Stromal cell of bone marrow (primary cell): ENCODE results near the gene GPR160.
"Not testable (repeated sequence)": the region's sequence is repeated elsewhere in the genome, so short reads cannot be mapped to it uniquely, and the experiment has no call there.

Source experiments
- DNase-seq: peaks from one replicate; pipeline ENCODE4 v3.0.0-alpha.2; 2012; ENCODE audit warnings: low read depth

Gene GPR160

DNA sequence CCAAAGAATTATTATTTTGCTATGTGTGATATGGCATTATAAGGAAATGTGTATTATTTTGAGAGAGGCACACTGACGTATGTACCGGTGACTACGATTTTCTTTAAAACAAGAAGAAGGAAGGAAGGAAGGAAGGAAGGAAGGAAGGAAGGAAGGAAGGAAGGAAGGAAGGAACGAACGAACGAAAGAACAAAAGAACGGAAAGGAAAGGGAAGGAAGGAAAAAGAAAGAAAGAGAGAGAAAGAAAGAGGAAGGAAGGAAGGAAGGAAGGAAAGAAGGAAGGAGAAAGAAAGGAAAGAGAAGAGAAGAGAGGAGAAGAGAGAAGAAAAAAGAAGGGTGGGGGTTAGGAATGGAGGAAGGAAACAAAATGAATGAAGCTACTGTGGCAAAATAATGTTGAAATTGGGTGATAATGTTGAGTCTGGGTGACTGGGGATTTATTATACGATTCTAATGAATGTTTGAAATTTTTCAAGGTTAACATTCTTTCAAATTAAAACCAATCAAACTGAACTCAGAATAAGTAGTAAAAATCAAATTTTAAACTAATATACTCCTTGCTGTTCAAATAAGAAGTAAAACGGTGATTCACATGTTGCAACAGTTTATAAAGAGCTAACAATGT, 73.5 kb downstream of the GPR160 start:
- DNase-seq: no peak

DNA sequence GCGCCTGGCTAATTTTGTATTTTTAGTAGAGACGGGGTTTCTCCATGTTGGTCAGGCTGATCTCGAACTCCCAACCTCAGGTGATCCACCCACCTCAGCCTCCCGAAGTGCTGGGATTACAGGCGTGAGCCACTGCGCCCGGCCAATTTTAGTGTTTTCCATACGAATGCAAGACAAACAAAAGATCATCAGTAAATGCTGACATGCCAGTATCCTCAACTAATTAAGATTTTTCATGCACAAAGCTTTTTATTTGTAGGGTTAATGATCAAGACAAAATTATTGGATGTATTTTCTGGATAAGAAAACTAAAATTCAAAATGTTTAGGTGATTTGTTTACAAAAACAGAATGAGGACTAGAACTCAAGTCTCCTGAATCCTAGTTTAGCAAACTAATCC, 76.4 kb downstream of the GPR160 start:
- not testable (repeated sequence) for DNase-seq

DNA sequence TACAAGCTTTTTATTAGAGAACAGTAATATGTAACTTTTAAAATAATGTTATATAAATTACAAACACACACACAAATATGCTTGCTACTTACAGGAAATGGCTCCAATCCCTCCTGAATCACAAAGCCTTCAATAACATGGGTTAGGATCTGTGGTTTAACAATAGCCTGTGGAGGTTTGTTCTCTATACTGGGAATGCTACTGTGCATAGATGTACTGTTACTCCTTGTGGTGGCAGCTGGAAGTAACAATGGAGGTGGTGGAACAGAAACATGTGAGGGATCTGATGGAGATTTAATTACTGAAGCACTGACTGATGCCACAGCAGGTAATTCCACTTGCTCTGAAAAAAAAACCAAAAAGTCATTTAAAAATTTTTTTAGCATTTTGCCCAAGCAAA, 79.3 kb downstream of the GPR160 start:
- DNase-seq: no peak

DNA sequence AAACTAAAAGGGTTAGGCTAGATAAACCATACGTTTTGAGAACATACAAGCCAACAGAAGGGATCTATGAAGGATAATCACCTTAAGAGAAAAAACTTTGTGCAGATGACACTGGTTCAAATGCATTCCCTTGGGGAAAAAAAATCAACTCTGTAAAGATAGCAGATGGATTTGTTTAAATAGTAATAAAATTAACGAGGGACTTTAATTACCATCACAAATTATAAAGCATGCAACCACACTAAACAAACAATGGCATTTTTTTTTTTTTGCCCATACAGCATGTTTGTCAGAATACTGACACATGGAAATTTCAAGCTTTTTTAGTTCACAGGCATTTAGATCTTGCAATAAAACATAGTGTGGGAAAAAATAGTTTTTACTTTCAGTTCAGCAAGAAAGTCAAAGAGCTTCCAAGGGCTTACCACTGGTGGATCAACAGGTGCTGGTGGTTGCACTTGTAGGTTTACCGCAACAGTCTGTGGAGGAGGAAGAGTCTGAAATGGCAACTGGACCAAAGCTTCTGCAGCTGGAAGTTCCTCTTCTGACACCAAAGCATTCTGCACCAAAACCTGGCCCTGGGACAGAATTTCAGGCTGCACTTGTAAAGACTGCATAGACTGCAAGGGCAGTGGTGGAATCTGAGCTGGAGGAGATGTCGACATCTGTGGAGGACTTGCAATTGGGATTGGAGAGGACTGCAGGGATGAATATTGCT, 90.6 kb downstream of the GPR160 start:
- DNase-seq: no peak

DNA sequence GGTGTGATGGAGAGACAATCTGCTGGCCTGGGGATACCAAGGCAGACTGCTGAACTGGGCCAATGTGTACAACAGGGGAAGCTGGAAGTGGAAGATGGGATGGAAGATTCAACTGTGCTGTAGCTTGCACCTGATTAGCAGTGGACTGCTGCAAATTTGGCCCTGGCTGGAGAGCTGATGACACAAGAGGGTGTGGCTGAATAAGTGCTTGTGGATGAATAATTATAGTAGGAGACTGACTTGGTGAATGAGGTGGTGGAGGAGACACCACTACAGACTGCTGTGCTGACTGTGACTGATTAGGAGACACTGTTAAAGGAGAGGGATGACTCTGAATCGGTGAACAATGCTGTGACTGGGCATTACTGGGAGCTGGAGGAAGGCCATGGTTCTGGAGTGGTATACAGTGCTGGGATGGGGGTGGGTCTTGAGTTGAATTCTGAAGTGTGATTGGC, 91.2 kb downstream of the GPR160 start:
- peak; percentile 15 for DNase-seq

DNA sequence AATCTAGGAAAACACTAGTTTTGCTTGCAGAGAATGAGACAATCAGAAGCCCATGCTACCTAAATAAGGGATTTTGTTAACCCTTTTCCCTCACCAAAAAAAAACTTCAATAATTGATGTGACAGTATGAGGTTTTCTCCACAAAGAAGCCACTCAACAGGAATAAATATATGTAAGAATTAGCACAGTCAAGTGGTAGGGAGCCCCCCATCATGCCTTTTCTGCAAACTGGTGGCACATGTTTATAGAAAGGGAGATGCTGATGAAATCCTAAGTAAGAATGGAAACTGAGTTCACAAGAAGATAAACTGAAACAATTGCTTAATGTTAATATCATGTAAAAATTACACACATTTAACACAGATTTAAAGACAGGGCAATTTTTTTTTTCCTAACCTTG, 92.7 kb downstream of the GPR160 start:
- DNase-seq: no peak

DNA sequence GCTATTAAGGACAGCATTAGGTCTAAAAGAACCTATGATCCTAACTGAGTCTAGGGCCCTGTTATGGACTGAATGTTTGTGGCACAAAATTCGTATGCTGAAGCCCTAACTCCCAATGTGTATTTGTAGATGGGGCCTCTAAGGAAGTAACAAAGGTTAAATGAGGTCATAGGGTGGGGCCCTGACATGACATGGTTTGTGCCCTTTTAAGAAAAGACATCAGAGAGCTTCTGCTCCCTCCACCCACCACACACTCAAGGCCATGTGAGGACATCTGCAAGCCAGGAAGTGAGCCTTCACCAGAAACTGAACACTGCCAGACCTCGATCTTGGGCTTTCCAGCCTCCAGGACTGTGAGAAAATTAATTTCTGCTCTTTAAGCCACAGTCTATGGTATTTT, 94.5 kb downstream of the GPR160 start:
- DNase-seq: no peak
